Activated CD4-positive, alpha-beta memory T cell treated with anti-CD3 and anti-CD28 coated beads for 36 hours (primary cell): ENCODE results near the gene ITK. TPM values are rescaled to one million over a fixed set of nuclear protein-coding genes. Genes with fewer than 3 reads are reported as not detected.

Experiments used
- CTCF ChIA-PET: fragments of 350-600 bp; sonication (Branson Sonifier 250); formaldehyde crosslinking; loops from one replicate; lab custom pipeline; 2021; ENCODE audit warnings: antibody characterized with exemption, inconsistent platforms; lab: Charles Lee
- POLR2A ChIA-PET: fragments of 350-600 bp; sonication (Branson Sonifier 250); formaldehyde crosslinking; loops from one replicate; lab custom pipeline; 2021; ENCODE audit warnings: antibody characterized with exemption; lab: Charles Lee
- DNase-seq: peaks from one replicate; pipeline ENCODE4 v3.0.0-alpha.2; 2020
- H3K27ac Mint-ChIP-seq: one replicate; pipeline ENCODE4 v1.8.0; 2021; ENCODE audit warnings: mixed read lengths
- H3K27me3 Mint-ChIP-seq: one replicate; pipeline ENCODE4 v1.8.0; 2021; ENCODE audit warnings: mixed read lengths
- H3K36me3 Mint-ChIP-seq: one replicate; pipeline ENCODE4 v1.8.0; 2021; ENCODE audit warnings: mixed read lengths
- H3K4me1 Mint-ChIP-seq: one replicate; pipeline ENCODE4 v1.8.0; 2021; ENCODE audit warnings: low read depth, mixed read lengths
- H3K4me3 Mint-ChIP-seq: one replicate; pipeline ENCODE4 v1.8.0; 2021; ENCODE audit warnings: mild to moderate bottlenecking, mixed read lengths
- H3K9me3 Mint-ChIP-seq: one replicate; pipeline ENCODE4 v1.8.0; 2021; ENCODE audit warnings: mixed read lengths
- intact Hi-C: fragments of 100-400 bp; cut with micrococcal nuclease; formaldehyde crosslinking; loops from one replicate; pipeline ENCODE4 v1.15.1; 2023
- total RNA-seq, 2 experiments: library from RNA; stranded (reverse); gene quantifications; one replicate each; pipeline ENCODE4 v1.2.3, GENCODE V29; 2021

Gene ITK
- total RNA-seq, 2 experiments from 2014 or later = 236 to 240 TPM

GRCh38 chr5:157157293-157157891, 23.2 kb upstream of the ITK start:
- no peaks in the 10 kb centered on the region for H3K27me3 Mint-ChIP-seq
- H3K9me3 Mint-ChIP-seq = no peaks in the 10 kb centered on the region
- intact Hi-C loops = loop anchor here (5.0 kb wide), 2 partner anchors 35 to 440 kb away; no protein-coding TSS in a partner anchor
- DNase-seq = no peak
- H3K36me3 Mint-ChIP-seq = peaks cover 1% of the 10 kb centered on the region
- H3K4me3 Mint-ChIP-seq = peak overlapping the region; percentile 1
- ChIA-PET CTCF (interaction anchor here (0.9 to 1.5 kb wide), 7 partner anchors 8 to 25 kb away, joined by 3 to 17 read pairs (median 3); partner anchors contain the start of gene MED7), POLR2A (interaction anchor here (0.6 to 7.8 kb wide), 7 partner anchors 14 to 202 kb away, joined by 3 to 76 read pairs (median 4); partner anchors contain the start of gene ITK)
- peak overlapping the region; percentile 79 for H3K27ac Mint-ChIP-seq
- H3K4me1 Mint-ChIP-seq = peaks cover 82% of the 10 kb centered on the region

- Mint-ChIP-seq H3K4me1 (peaks cover 82% of the 10 kb centered on the region), H3K4me3 (peak overlapping the region; percentile 72)
- DNase-seq = peak; percentile 70
These were observed 21.4 kb upstream of the ITK start for GRCh38 chr5:157159209-157159751.

GRCh38 chr5:157160001-157160400, 20.6 kb upstream of the ITK start:
- Mint-ChIP-seq H3K4me1 (peaks cover 80% of the 10 kb centered on the region), H3K36me3 (peaks cover 4% of the 10 kb centered on the region), H3K27me3 (no peaks in the 10 kb centered on the region), H3K27ac (peak overlapping the region; percentile 98), H3K4me3 (peak overlapping the region; percentile 72), H3K9me3 (no peaks in the 10 kb centered on the region)
- DNase-seq = peak; percentile 77
- ChIA-PET CTCF (interaction anchor here (1.0 kb wide), 1 partner anchor 12 kb away, joined by 4 read pairs; no protein-coding TSS in a partner anchor), POLR2A (interaction anchor here (1.0 kb wide), 1 partner anchor 27 kb away, joined by 3 read pairs; no protein-coding TSS in a partner anchor)
- intact Hi-C loops = no loop called here

More at GRCh38 chr5:157159209-157159751, 21.4 kb upstream of the ITK start:
- CTCF ChIA-PET = interaction anchor here (1.0 to 1.5 kb wide), 2 partner anchors 8 to 13 kb away, joined by 4 read pairs; no protein-coding TSS in a partner anchor
- Mint-ChIP-seq H3K9me3 (no peaks in the 10 kb centered on the region), H3K36me3 (peaks cover 4% of the 10 kb centered on the region), H3K27me3 (no peaks in the 10 kb centered on the region), H3K27ac (peak overlapping the region; percentile 98)
- POLR2A ChIA-PET = interaction anchor here (1.0 kb wide), 1 partner anchor 28 kb away, joined by 3 read pairs; no protein-coding TSS in a partner anchor
- intact Hi-C loops = loop anchor here (1.0 to 5.0 kb wide), 6 partner anchors 8 to 438 kb away; partner anchors contain the start of gene ITK

GRCh38 chr5:157161996-157162395, 18.6 kb upstream of the ITK start:
- H3K27ac Mint-ChIP-seq = no peak overlapping the region
- POLR2A ChIA-PET = no interaction called here
- H3K4me3 Mint-ChIP-seq = no peak overlapping the region
- no peak for DNase-seq
- peaks cover 3% of the 10 kb centered on the region for H3K36me3 Mint-ChIP-seq
- no peaks in the 10 kb centered on the region for H3K27me3 Mint-ChIP-seq
- peaks cover 82% of the 10 kb centered on the region for H3K4me1 Mint-ChIP-seq
- H3K9me3 Mint-ChIP-seq = no peaks in the 10 kb centered on the region
- CTCF ChIA-PET = interaction anchor here (1.0 kb wide), 1 partner anchor 62 kb away, joined by 3 read pairs; no protein-coding TSS in a partner anchor
- intact Hi-C loops = no loop called here

GRCh38 chr5:157162919-157163510, 17.6 kb upstream of the ITK start:
- intact Hi-C loops = no loop called here
- Mint-ChIP-seq H3K27me3 (no peaks in the 10 kb centered on the region), H3K4me3 (no peak overlapping the region), H3K9me3 (no peaks in the 10 kb centered on the region), H3K27ac (no peak overlapping the region), H3K36me3 (peaks cover 3% of the 10 kb centered on the region), H3K4me1 (peaks cover 84% of the 10 kb centered on the region)
- CTCF ChIA-PET = no interaction called here
- DNase-seq = no peak
- POLR2A ChIA-PET = no interaction called here

- peak overlapping the region; percentile 3 for H3K4me3 Mint-ChIP-seq
- H3K9me3 Mint-ChIP-seq = no peaks in the 10 kb centered on the region
- H3K4me1 Mint-ChIP-seq = peaks cover 83% of the 10 kb centered on the region
- intact Hi-C loops = no loop called here
- H3K27ac Mint-ChIP-seq = peak overlapping the region; percentile 52
- ChIA-PET CTCF (no interaction called here), POLR2A (interaction anchor here (0.7 kb wide), 1 partner anchor 96 kb away, joined by 4 read pairs; no protein-coding TSS in a partner anchor)
- DNase-seq = no peak
- H3K27me3 Mint-ChIP-seq = no peaks in the 10 kb centered on the region
- H3K36me3 Mint-ChIP-seq = peaks cover 3% of the 10 kb centered on the region
These were observed 16.1 kb upstream of the ITK start for GRCh38 chr5:157164521-157164920.

- Mint-ChIP-seq H3K4me3 (no peak overlapping the region), H3K4me1 (peaks cover 83% of the 10 kb centered on the region)
These were observed 15.4 kb upstream of the ITK start for GRCh38 chr5:157165261-157165660.

GRCh38 chr5:157165668-157166067, 15.0 kb upstream of the ITK start:
- peak overlapping the region; percentile 91 for H3K27ac Mint-ChIP-seq
- ChIA-PET CTCF (no interaction called here), POLR2A (no interaction called here)
- peak overlapping the region; percentile 0 for H3K4me3 Mint-ChIP-seq
- H3K4me1 Mint-ChIP-seq = peaks cover 85% of the 10 kb centered on the region
- H3K36me3 Mint-ChIP-seq = peaks cover 10% of the 10 kb centered on the region
- H3K9me3 Mint-ChIP-seq = peaks cover 8% of the 10 kb centered on the region
- no peaks in the 10 kb centered on the region for H3K27me3 Mint-ChIP-seq
- DNase-seq = no peak
- intact Hi-C loops = no loop called here

More at GRCh38 chr5:157165261-157165660, 15.4 kb upstream of the ITK start:
- Mint-ChIP-seq H3K27me3 (no peaks in the 10 kb centered on the region), H3K36me3 (peaks cover 7% of the 10 kb centered on the region), H3K9me3 (peaks cover 5% of the 10 kb centered on the region), H3K27ac (peak overlapping the region; percentile 91)
- intact Hi-C loops = no loop called here
- DNase-seq = no peak
- ChIA-PET POLR2A (interaction anchor here (0.7 kb wide), 1 partner anchor 95 kb away, joined by 4 read pairs; no protein-coding TSS in a partner anchor), CTCF (no interaction called here)

GRCh38 chr5:157166214-157167213, 14.1 kb upstream of the ITK start, which contains the start of gene GARIN3:
Gene GARIN3 (minus strand): TSS chr5:157166264. CDS start chr5:157166168, 96 bp downstream.
- intact Hi-C loops = loop anchor here (1.0 kb wide), 1 partner anchor 7 kb away; no protein-coding TSS in a partner anchor
- no peak for DNase-seq
- peaks cover 8% of the 10 kb centered on the region for H3K9me3 Mint-ChIP-seq
- ChIA-PET CTCF (interaction anchor here (0.8 to 2.7 kb wide), 11 partner anchors 8 to 146 kb away, joined by 3 to 20 read pairs (median 5); partner anchors contain the start of gene ITK), POLR2A (interaction anchor here (0.9 to 3.5 kb wide), 16 partner anchors 10 to 378 kb away, joined by 3 to 41 read pairs (median 6); partner anchors contain the start of genes ITK and MED7)
- H3K27me3 Mint-ChIP-seq = no peaks in the 10 kb centered on the region
- peak within 1 kb of the TSS; percentile 91 for H3K27ac Mint-ChIP-seq
- peaks cover 10% of the 10 kb centered on the region for H3K36me3 Mint-ChIP-seq
- H3K4me1 Mint-ChIP-seq = peaks cover 87% of the 10 kb centered on the region
- peak within 1 kb of the TSS; percentile 47 for H3K4me3 Mint-ChIP-seq

- intact Hi-C loops = loop anchor here (1.0 kb wide), 1 partner anchor 8 kb away; no protein-coding TSS in a partner anchor
- CTCF ChIA-PET = interaction anchor here (0.8 to 2.7 kb wide), 13 partner anchors 8 to 145 kb away, joined by 3 to 20 read pairs (median 5); partner anchors contain the start of gene ITK
These were observed 13.4 kb upstream of the ITK start for GRCh38 chr5:157167214-157167621.

More at GRCh38 chr5:157167214-157167621, 13.4 kb upstream of the ITK start:
- Mint-ChIP-seq H3K4me1 (peaks cover 88% of the 10 kb centered on the region), H3K36me3 (peaks cover 10% of the 10 kb centered on the region), H3K9me3 (peaks cover 8% of the 10 kb centered on the region), H3K27me3 (no peaks in the 10 kb centered on the region), H3K27ac (peak overlapping the region; percentile 91), H3K4me3 (peak overlapping the region; percentile 47)
- POLR2A ChIA-PET = interaction anchor here (0.9 to 3.5 kb wide), 18 partner anchors 9 to 377 kb away, joined by 3 to 41 read pairs (median 5); partner anchors contain the start of genes ITK and MED7
- DNase-seq = peak; percentile 42
